Measurements from ENCODE around the gene GPC6. TPM values are rescaled to one million over a fixed set of nuclear protein-coding genes. Genes with fewer than 3 reads are reported as not detected.

The GPC6 gene
- total and polyA plus RNA-seq, 9 of the 15 experiments (the other 6 are each of a cell fraction or from before 2014, with no cell fraction given): under 0.01 to 0.20 (median 0.01) TPM; not detected in 4

DNA sequence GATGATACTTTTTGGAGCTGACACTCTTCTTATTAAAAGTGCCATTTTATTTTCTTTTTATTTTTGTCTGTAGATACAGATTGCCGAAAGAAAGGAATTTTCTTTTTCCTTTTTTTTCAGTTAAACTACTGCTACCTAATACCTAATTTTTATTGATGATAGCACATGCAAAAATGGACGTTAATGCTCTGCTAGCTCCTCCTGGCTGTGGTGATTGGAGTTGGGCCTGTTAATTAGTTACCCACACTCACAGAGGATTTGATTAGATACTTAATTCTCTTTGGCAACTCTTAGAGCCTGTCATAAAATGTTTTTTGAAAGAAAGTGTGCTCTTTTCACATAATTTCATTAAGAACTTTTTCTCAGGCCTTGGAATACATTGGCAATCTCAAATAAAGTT lies 886.1 kb downstream of the GPC6 start:
- Histone ChIP-seq H2AFZ (ENCODE audit: low read depth, low read length) (no peak overlapping the region), H3K27ac (ENCODE audit: extremely low read depth, low read depth, low read length) (no peak overlapping the region), H3K4me3 (no peak overlapping the region), H3K9ac (ENCODE audit: insufficient read depth in 1 of 2, low read depth in 2 of 2, low read length in 2 of 2) (no peak overlapping the region), H3K9me1 (ENCODE audit: control insufficient read depth, insufficient read depth, low read length) (no peaks in the 10 kb centered on the region), H3K36me3 (ENCODE audit: control insufficient read depth, insufficient read depth, low read length) (no peaks in the 10 kb centered on the region), H3K79me2 (ENCODE audit: control insufficient read depth, insufficient read depth, low read length) (no peaks in the 10 kb centered on the region), H3K27me3 (ENCODE audit: control insufficient read depth in 2 of 2, insufficient read depth in 2 of 2, low read length in 2 of 2) (no peaks in the 10 kb centered on the region), H3K9me3 (replicated peaks; ENCODE audit: control insufficient read depth, insufficient read depth, low read depth, low read length) (no peaks in the 10 kb centered on the region), H3K4me2 (ENCODE audit: insufficient read depth, low read length) (no peak overlapping the region), H4K20me1 (replicated peaks; ENCODE audit: control insufficient read depth, insufficient read depth, low read length) (no peaks in the 10 kb centered on the region), H3K4me1 (replicated peaks in 1 of 2; ENCODE audit: control insufficient read depth in 2 of 2, insufficient read depth in 2 of 2, low read length in 2 of 2) (no peaks in the 10 kb centered on the region)
- no TSS peak for BruUV-seq (replicated peaks)
- POLR2A ChIA-PET: no interaction called here
- DNase-seq (ENCODE audit: extremely low read depth in 1 of 4, low spot score in 3 of 4): no peak
- CTCF ChIA-PET (ENCODE audit: low intra/inter-chr PET ratio): no interaction called here
- no peak for ATAC-seq
- in situ Hi-C loops (cut with MboI): no loop called here
- no peak for TF ChIP-seq MTA1 (IDR thresholded peaks at IDR 0.05; ENCODE audit: borderline replicate concordance)
- TF ChIP-seq CBX2 (IDR thresholded peaks at IDR 0.05; ENCODE audit: insufficient read depth, low read length, poor library complexity, severe bottlenecking): no peak
- WGBS (ENCODE audit: insufficient coverage, low coverage, missing lambda C conversion rate): 0% methylated on average over 1 of the region's 2 CpGs
- intact Hi-C loops (cut with micrococcal nuclease): no loop called here
- no peak for FAIRE-seq

DNA sequence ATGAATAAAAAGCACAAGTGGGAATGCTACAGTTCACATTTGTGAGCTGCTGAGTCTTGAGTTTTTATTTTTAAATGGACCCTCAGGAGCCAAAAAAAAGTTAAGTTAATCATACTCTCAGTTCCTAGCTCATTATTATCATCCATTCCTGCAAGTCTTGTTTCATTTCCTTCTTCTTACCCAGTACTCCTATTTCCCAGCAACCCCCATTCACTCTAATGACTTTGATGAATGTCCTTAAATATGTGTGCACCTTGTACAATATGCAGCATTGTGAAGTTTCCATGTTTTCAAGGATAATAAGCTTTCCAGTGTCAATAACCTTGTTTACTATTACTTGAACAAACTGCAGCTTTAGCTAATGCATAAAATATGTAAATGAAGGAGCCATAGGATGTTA lies 886.6 kb downstream of the GPC6 start:
- in situ Hi-C loops (cut with MboI): no loop called here
- no peak overlapping the region for H2AFZ ChIP-seq (ENCODE audit: low read depth, low read length)
- intact Hi-C loops (cut with micrococcal nuclease): no loop called here
- BruUV-seq (replicated peaks): no TSS peak
- no peaks in the 10 kb centered on the region for H3K4me1 ChIP-seq (replicated peaks in 1 of 2; ENCODE audit: control insufficient read depth in 2 of 2, insufficient read depth in 2 of 2, low read length in 2 of 2)
- H3K4me3 ChIP-seq: no peak overlapping the region
- H4K20me1 ChIP-seq (replicated peaks; ENCODE audit: control insufficient read depth, insufficient read depth, low read length): no peaks in the 10 kb centered on the region
- no peak for TF ChIP-seq EZH2 (IDR thresholded peaks at IDR 0.05; ENCODE audit: borderline replicate concordance, low read depth, low read length)
- TF ChIP-seq ELF1 (tag; IDR thresholded peaks at IDR 0.05): no peak
- TF ChIP-seq, protein P1, sequence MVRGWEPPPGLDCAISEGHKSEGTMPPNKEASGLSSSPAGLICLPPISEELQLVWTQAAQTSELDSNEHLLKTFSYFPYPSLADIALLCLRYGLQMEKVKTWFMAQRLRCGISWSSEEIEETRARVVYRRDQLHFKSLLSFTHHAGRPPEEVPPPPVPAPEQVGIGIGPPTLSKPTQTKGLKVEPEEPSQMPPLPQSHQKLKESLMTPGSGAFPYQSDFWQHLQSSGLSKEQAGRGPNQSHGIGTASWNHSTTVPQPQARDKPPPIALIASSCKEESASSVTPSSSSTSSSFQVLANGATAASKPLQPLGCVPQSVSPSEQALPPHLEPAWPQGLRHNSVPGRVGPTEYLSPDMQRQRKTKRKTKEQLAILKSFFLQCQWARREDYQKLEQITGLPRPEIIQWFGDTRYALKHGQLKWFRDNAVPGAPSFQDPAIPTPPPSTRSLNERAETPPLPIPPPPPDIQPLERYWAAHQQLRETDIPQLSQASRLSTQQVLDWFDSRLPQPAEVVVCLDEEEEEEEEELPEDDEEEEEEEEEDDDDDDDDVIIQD (CRISPR knock-in tag; IDR thresholded peaks at IDR 0.05): no peak
- TF ChIP-seq, protein P2, sequence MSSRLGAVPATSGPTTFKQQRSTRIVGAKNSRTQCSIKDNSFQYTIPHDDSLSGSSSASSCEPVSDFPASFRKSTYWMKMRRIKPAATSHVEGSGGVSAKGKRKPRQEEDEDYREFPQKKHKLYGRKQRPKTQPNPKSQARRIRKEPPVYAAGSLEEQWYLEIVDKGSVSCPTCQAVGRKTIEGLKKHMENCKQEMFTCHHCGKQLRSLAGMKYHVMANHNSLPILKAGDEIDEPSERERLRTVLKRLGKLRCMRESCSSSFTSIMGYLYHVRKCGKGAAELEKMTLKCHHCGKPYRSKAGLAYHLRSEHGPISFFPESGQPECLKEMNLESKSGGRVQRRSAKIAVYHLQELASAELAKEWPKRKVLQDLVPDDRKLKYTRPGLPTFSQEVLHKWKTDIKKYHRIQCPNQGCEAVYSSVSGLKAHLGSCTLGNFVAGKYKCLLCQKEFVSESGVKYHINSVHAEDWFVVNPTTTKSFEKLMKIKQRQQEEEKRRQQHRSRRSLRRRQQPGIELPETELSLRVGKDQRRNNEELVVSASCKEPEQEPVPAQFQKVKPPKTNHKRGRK (tag; IDR thresholded peaks at IDR 0.05): no peak
- TF ChIP-seq HNRNPL (IDR thresholded peaks at IDR 0.05; ENCODE audit: low read depth, low read length): no peak
- no peak for TF ChIP-seq SAFB2 (IDR thresholded peaks at IDR 0.05; ENCODE audit: borderline replicate concordance, low read depth, low read length, severe bottlenecking)
- TF ChIP-seq U2AF1 (optimal IDR thresholded peaks at IDR 0.05; ENCODE audit: low read depth, low read length): no peak
- TF ChIP-seq TEAD2 (tag; IDR thresholded peaks at IDR 0.05): no peak
- TF ChIP-seq SETDB1 (IDR thresholded peaks at IDR 0.05; ENCODE audit: low read length): no peak
- ChIA-PET POLR2A (no interaction called here), CTCF (ENCODE audit: low intra/inter-chr PET ratio) (no interaction called here)
- no peaks in the 10 kb centered on the region for H3K9me3 ChIP-seq (replicated peaks; ENCODE audit: control insufficient read depth, insufficient read depth, low read depth, low read length)
- DNase-seq (ENCODE audit: extremely low read depth in 1 of 4, low spot score in 3 of 4) (no peak), FAIRE-seq (no peak), ATAC-seq (no peak)
- H3K36me3 ChIP-seq (ENCODE audit: control insufficient read depth, insufficient read depth, low read length): no peaks in the 10 kb centered on the region
- H3K9ac ChIP-seq (ENCODE audit: insufficient read depth in 1 of 2, low read depth in 2 of 2, low read length in 2 of 2): no peak overlapping the region
- no peaks in the 10 kb centered on the region for H3K9me1 ChIP-seq (ENCODE audit: control insufficient read depth, insufficient read depth, low read length)
- H3K4me2 ChIP-seq (ENCODE audit: insufficient read depth, low read length): no peak overlapping the region
- H3K79me2 ChIP-seq (ENCODE audit: control insufficient read depth, insufficient read depth, low read length): no peaks in the 10 kb centered on the region
- H3K27ac ChIP-seq (ENCODE audit: extremely low read depth, low read depth, low read length): no peak overlapping the region
- H3K27me3 ChIP-seq (ENCODE audit: control insufficient read depth in 2 of 2, insufficient read depth in 2 of 2, low read length in 2 of 2): no peaks in the 10 kb centered on the region
